ENCODE measurements around the gene HDAC4.

The HDAC4 gene

DNA sequence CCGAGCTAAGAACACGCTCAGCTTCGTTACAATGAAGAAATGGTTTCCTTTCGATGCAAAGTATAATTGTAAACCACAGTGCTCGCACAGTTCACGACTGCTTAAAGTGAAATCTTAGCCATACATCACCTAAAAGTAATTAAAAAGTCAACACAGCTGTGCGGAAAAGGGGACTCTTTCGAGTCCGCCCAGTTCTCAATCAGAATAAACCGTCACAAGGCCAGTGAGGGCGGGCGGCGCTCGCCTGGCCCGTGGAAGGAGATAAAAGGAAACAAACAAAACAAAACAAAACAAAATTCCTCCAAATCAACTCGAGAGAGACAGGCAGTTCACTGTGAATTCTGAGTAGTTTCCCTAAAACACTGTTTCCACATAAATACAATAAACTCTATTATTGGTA is 352.1 kb downstream of the HDAC4 start:
- ChIA-PET POLR2A (no interaction called here), CTCF (no interaction called here)
- TF ChIP-seq, protein P1, sequence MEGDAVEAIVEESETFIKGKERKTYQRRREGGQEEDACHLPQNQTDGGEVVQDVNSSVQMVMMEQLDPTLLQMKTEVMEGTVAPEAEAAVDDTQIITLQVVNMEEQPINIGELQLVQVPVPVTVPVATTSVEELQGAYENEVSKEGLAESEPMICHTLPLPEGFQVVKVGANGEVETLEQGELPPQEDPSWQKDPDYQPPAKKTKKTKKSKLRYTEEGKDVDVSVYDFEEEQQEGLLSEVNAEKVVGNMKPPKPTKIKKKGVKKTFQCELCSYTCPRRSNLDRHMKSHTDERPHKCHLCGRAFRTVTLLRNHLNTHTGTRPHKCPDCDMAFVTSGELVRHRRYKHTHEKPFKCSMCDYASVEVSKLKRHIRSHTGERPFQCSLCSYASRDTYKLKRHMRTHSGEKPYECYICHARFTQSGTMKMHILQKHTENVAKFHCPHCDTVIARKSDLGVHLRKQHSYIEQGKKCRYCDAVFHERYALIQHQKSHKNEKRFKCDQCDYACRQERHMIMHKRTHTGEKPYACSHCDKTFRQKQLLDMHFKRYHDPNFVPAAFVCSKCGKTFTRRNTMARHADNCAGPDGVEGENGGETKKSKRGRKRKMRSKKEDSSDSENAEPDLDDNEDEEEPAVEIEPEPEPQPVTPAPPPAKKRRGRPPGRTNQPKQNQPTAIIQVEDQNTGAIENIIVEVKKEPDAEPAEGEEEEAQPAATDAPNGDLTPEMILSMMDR (tag by site-specific recombination; IDR thresholded peaks at IDR 0.05), result no peak
- TF ChIP-seq ZBTB7A (tag by site-specific recombination; IDR thresholded peaks at IDR 0.05; ENCODE audit: low read depth) (no peak), ZNF202 (tag by site-specific recombination; IDR thresholded peaks at IDR 0.05; ENCODE audit: borderline replicate concordance) (no peak), ZNF623 (tag by site-specific recombination; IDR thresholded peaks at IDR 0.05) (no peak), GLIS1 (tag by site-specific recombination; IDR thresholded peaks at IDR 0.05) (no peak), ZNF266 (tag by site-specific recombination; IDR thresholded peaks at IDR 0.05; ENCODE audit: low read depth) (no peak), SP7 (tag by site-specific recombination; IDR thresholded peaks at IDR 0.05) (no peak), ZNF529 (tag by site-specific recombination; IDR thresholded peaks at IDR 0.05; ENCODE audit: insufficient replicate concordance) (no peak), ZNF549 (tag by site-specific recombination; IDR thresholded peaks at IDR 0.05) (no peak), ZNF112 (tag by site-specific recombination; IDR thresholded peaks at IDR 0.05) (no peak), ZNF354C (tag by site-specific recombination; IDR thresholded peaks at IDR 0.05; ENCODE audit: borderline replicate concordance, low read depth) (no peak), ZNF133 (tag by site-specific recombination; IDR thresholded peaks at IDR 0.05) (no peak)
- TF ChIP-seq, protein P2, sequence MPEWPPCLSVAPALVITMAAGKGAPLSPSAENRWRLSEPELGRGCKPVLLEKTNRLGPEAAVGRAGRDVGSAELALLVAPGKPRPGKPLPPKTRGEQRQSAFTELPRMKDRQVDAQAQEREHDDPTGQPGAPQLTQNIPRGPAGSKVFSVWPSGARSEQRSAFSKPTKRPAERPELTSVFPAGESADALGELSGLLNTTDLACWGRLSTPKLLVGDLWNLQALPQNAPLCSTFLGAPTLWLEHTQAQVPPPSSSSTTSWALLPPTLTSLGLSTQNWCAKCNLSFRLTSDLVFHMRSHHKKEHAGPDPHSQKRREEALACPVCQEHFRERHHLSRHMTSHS (tag by site-specific recombination; IDR thresholded peaks at IDR 0.05), result no peak
- TF ChIP-seq, protein P3, sequence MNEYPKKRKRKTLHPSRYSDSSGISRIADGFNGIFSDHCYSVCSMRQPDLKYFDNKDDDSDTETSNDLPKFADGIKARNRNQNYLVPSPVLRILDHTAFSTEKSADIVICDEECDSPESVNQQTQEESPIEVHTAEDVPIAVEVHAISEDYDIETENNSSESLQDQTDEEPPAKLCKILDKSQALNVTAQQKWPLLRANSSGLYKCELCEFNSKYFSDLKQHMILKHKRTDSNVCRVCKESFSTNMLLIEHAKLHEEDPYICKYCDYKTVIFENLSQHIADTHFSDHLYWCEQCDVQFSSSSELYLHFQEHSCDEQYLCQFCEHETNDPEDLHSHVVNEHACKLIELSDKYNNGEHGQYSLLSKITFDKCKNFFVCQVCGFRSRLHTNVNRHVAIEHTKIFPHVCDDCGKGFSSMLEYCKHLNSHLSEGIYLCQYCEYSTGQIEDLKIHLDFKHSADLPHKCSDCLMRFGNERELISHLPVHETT (tag by site-specific recombination; IDR thresholded peaks at IDR 0.05), result no peak
- TF ChIP-seq, protein P4, sequence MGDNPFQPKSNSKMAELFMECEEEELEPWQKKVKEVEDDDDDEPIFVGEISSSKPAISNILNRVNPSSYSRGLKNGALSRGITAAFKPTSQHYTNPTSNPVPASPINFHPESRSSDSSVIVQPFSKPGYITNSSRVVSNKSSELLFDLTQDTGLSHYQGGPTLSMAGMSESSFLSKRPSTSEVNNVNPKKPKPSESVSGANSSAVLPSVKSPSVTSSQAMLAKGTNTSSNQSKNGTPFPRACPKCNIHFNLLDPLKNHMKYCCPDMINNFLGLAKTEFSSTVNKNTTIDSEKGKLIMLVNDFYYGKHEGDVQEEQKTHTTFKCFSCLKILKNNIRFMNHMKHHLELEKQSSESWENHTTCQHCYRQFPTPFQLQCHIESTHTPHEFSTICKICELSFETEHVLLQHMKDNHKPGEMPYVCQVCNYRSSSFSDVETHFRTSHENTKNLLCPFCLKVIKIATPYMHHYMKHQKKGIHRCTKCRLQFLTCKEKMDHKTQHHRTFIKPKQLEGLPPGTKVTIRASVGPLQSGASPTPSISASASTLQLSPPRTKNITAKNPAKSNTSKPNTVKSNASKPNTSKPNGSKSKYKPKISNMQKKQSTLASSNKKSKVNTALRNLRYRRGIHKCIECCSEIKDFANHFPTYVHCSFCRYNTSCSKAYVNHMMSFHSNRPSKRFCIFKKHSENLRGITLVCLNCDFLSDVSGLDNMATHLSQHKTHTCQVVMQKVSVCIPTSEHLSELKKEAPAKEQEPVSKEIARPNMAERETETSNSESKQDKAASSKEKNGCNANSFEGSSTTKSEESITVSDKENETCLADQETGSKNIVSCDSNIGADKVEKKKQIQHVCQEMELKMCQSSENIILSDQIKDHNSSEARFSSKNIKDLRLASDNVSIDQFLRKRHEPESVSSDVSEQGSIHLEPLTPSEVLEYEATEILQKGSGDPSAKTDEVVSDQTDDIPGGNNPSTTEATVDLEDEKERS (tag by site-specific recombination; IDR thresholded peaks at IDR 0.05), result no peak
- TF ChIP-seq, protein P5, sequence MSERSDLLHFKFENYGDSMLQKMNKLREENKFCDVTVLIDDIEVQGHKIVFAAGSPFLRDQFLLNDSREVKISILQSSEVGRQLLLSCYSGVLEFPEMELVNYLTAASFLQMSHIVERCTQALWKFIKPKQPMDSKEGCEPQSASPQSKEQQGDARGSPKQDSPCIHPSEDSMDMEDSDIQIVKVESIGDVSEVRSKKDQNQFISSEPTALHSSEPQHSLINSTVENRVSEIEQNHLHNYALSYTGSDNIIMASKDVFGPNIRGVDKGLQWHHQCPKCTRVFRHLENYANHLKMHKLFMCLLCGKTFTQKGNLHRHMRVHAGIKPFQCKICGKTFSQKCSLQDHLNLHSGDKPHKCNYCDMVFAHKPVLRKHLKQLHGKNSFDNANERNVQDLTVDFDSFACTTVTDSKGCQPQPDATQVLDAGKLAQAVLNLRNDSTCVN (tag by site-specific recombination; optimal IDR thresholded peaks at IDR 0.05), result no peak
- no peaks in the 10 kb centered on the region for H3K4me1 ChIP-seq (ENCODE audit: control insufficient read depth, insufficient read depth, low read length)
- H3K4me3 ChIP-seq (ENCODE audit: low read depth, low read length), result no peak overlapping the region
- no peak overlapping the region for H3K27ac ChIP-seq (ENCODE audit: extremely low read depth, low read depth, low read length)
- H3K9me3 ChIP-seq (ENCODE audit: control insufficient read depth, insufficient read depth, low read depth, low read length), result no peaks in the 10 kb centered on the region
- peaks cover 0 to 8% of the 10 kb centered on the region in 2 experiments; a peak in 1 of 3 replicates for H3K36me3 ChIP-seq (ENCODE audit: control insufficient read depth in 2 of 2, insufficient read depth in 1 of 2, low read length in 2 of 2)

DNA sequence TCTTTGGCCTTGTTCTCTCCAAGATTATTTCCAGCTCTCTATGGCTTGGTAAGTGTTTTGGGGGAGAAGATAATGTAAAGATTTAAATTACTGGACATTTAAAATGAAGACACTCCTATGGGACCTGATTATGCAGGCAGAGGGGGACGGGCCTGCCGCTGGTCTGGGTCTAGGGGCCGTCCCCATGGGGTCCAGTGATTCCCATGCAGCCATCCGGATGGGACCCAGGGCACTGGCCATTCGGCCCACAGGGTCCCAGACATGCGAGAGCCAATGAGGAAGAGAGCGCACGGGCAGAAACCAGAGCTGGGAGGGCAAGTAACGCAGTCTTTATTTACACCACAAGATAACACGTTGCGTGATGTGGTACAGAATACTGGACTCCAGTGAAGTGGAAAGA is 353.0 kb downstream of the HDAC4 start:
- CTCF ChIA-PET, result no interaction called here

More for the DNA sequence above, 353.0 kb downstream of the HDAC4 start:
- no peaks in the 10 kb centered on the region for H3K9me3 ChIP-seq (ENCODE audit: control insufficient read depth, insufficient read depth, low read depth, low read length)
- TF ChIP-seq ZNF514 (tag by site-specific recombination; IDR thresholded peaks at IDR 0.05) (no peak), ZBTB8A (tag by site-specific recombination; IDR thresholded peaks at IDR 0.05) (no peak), SALL2 (tag by site-specific recombination; IDR thresholded peaks at IDR 0.05; ENCODE audit: borderline replicate concordance) (no peak), ZBTB17 (tag by site-specific recombination; IDR thresholded peaks at IDR 0.05) (no peak), ZNF626 (tag by site-specific recombination; IDR thresholded peaks at IDR 0.05) (no peak), IKZF3 (tag by site-specific recombination; IDR thresholded peaks at IDR 0.05) (no peak), ZNF138 (tag by site-specific recombination; IDR thresholded peaks at IDR 0.05; ENCODE audit: borderline replicate concordance) (no peak), KLF16 (tag by site-specific recombination; IDR thresholded peaks at IDR 0.05) (no peak)
- TF ChIP-seq, protein P6, sequence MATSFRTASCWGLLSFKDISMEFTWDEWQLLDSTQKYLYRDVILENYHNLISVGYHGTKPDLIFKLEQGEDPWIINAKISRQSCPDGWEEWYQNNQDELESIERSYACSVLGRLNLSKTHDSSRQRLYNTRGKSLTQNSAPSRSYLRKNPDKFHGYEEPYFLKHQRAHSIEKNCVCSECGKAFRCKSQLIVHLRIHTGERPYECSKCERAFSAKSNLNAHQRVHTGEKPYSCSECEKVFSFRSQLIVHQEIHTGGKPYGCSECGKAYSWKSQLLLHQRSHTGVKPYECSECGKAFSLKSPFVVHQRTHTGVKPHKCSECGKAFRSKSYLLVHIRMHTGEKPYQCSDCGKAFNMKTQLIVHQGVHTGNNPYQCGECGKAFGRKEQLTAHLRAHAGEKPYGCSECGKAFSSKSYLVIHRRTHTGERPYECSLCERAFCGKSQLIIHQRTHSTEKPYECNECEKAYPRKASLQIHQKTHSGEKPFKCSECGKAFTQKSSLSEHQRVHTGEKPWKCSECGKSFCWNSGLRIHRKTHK (tag by site-specific recombination; IDR thresholded peaks at IDR 0.05), result no peak
- no peaks in the 10 kb centered on the region for H3K4me1 ChIP-seq (ENCODE audit: control insufficient read depth, insufficient read depth, low read length)
- H3K27ac ChIP-seq (ENCODE audit: extremely low read depth, low read depth, low read length), result no peak overlapping the region
- peaks cover 0 to 4% of the 10 kb centered on the region in 2 experiments; a peak in 1 of 3 replicates for H3K36me3 ChIP-seq (ENCODE audit: control insufficient read depth in 2 of 2, insufficient read depth in 1 of 2, low read length in 2 of 2)
- no peak overlapping the region for H3K4me3 ChIP-seq (ENCODE audit: low read depth, low read length)
- POLR2A ChIA-PET, result no interaction called here
